HEK293 (cell line): Measurements from ENCODE around the gene HASPIN.

Experiments used
- KLF16 ChIP-seq: fragments of 450-650 bp; formaldehyde crosslinking; IDR thresholded peaks from 2 replicates; pipeline ENCODE4 v1.5.1; 2017; ENCODE audit warnings: missing biosample characterization, missing genetic modification characterization
- REST ChIP-seq: fragments of 450-650 bp; formaldehyde crosslinking; IDR thresholded peaks from 2 replicates; pipeline ENCODE4 v1.5.1; 2016; ENCODE audit warnings: missing biosample characterization, missing genetic modification characterization
- SETDB1 ChIP-seq: IDR thresholded peaks from one replicate; pipeline ENCODE4 v1.6.1; 2017; ENCODE audit warnings: mild to moderate bottlenecking, low read length, moderate library complexity, mixed read lengths; ENCODE audit not compliant: insufficient read length
- TSHZ1 ChIP-seq: fragments of 450-650 bp; formaldehyde crosslinking; IDR thresholded peaks from 2 replicates; pipeline ENCODE4 v1.5.1; 2016; ENCODE audit warnings: missing biosample characterization, missing genetic modification characterization, borderline replicate concordance
- ZBTB17 ChIP-seq: fragments of 450-650 bp; formaldehyde crosslinking; IDR thresholded peaks from 2 replicates; pipeline ENCODE4 v1.5.1; 2016; ENCODE audit warnings: missing biosample characterization, missing genetic modification characterization
- ZBTB44 ChIP-seq: fragments of 450-650 bp; IDR thresholded peaks from 2 replicates; pipeline ENCODE4 v1.5.1; 2018; ENCODE audit warnings: missing biosample characterization, mild to moderate bottlenecking, missing genetic modification characterization
- ZNF121 ChIP-seq: fragments of 450-650 bp; formaldehyde crosslinking; IDR thresholded peaks from 2 replicates; pipeline ENCODE4 v1.5.1; 2016; ENCODE audit warnings: missing biosample characterization, missing genetic modification characterization
- ZNF155 ChIP-seq: fragments of 450-650 bp; formaldehyde crosslinking; IDR thresholded peaks from 2 replicates; pipeline ENCODE4 v1.5.1; 2016; ENCODE audit warnings: missing biosample characterization, missing genetic modification characterization
- ZNF16 ChIP-seq: fragments of 450-650 bp; formaldehyde crosslinking; IDR thresholded peaks from 2 replicates; pipeline ENCODE4 v1.5.1; 2016; ENCODE audit warnings: low read depth, missing biosample characterization, missing genetic modification characterization
- ZNF18 ChIP-seq: fragments of 450-650 bp; formaldehyde crosslinking; IDR thresholded peaks from 2 replicates; pipeline ENCODE4 v1.5.1; 2016; ENCODE audit warnings: missing biosample characterization, missing genetic modification characterization
- ZNF2 ChIP-seq: fragments of 450-650 bp; formaldehyde crosslinking; IDR thresholded peaks from 2 replicates; pipeline ENCODE4 v1.5.1; 2016; ENCODE audit warnings: missing biosample characterization, missing genetic modification characterization
- ZNF274 ChIP-seq, 2 experiments: fragments of 200-500 bp in 1 of 2; fragments of 450-650 bp in 1 of 2; sonication (Bioruptor generic) in 1 of 2; formaldehyde crosslinking in 1 of 2; IDR thresholded peaks; 2 replicates each; pipeline versions ENCODE4 v1.5.1 to v1.6.1; 2014 to 2016; ENCODE audit warnings: borderline replicate concordance in 1 of 2, inconsistent platforms in 1 of 2, low read length in 1 of 2, missing biosample characterization in 1 of 2, missing genetic modification characterization in 1 of 2
- ZNF350 ChIP-seq: fragments of 450-650 bp; formaldehyde crosslinking; IDR thresholded peaks from 2 replicates; pipeline ENCODE4 v1.5.0; 2017; ENCODE audit warnings: missing biosample characterization, mild to moderate bottlenecking, missing genetic modification characterization
- ZNF362 ChIP-seq: fragments of 450-650 bp; formaldehyde crosslinking; IDR thresholded peaks from 2 replicates; pipeline ENCODE4 v1.5.1; 2016; ENCODE audit warnings: missing biosample characterization, missing genetic modification characterization
- ZNF404 ChIP-seq: fragments of 450-650 bp; formaldehyde crosslinking; IDR thresholded peaks from 2 replicates; pipeline ENCODE4 v1.5.1; 2017; ENCODE audit warnings: missing biosample characterization, missing genetic modification characterization
- ZNF449 ChIP-seq: fragments of 450-650 bp; formaldehyde crosslinking; IDR thresholded peaks from 2 replicates; pipeline ENCODE4 v1.5.1; 2017; ENCODE audit warnings: missing biosample characterization, mild to moderate bottlenecking, missing genetic modification characterization, moderate library complexity
- ZNF48 ChIP-seq: fragments of 450-650 bp; formaldehyde crosslinking; IDR thresholded peaks from 2 replicates; pipeline ENCODE4 v1.5.1; 2016; ENCODE audit warnings: missing biosample characterization, missing genetic modification characterization
- ZNF514 ChIP-seq: fragments of 450-650 bp; formaldehyde crosslinking; IDR thresholded peaks from 2 replicates; pipeline ENCODE4 v1.5.1; 2016; ENCODE audit warnings: missing biosample characterization, missing genetic modification characterization
- ZNF561 ChIP-seq: fragments of 450-650 bp; IDR thresholded peaks from 2 replicates; pipeline ENCODE4 v1.5.1; 2018; ENCODE audit warnings: missing biosample characterization, missing genetic modification characterization, borderline replicate concordance
- ZNF571 ChIP-seq: fragments of 450-650 bp; formaldehyde crosslinking; IDR thresholded peaks from 2 replicates; pipeline ENCODE4 v1.5.0; 2017; ENCODE audit warnings: missing biosample characterization, missing genetic modification characterization
- ZNF645 ChIP-seq: fragments of 450-650 bp; formaldehyde crosslinking; IDR thresholded peaks from 2 replicates; pipeline ENCODE4; 2016; ENCODE audit warnings: missing biosample characterization, missing genetic modification characterization
- ZNF654 ChIP-seq: fragments of 450-650 bp; formaldehyde crosslinking; IDR thresholded peaks from 2 replicates; pipeline ENCODE4 v1.5.1; 2016; ENCODE audit warnings: low read depth, missing biosample characterization, missing genetic modification characterization
- ZNF660 ChIP-seq: fragments of 450-650 bp; IDR thresholded peaks from 2 replicates; pipeline ENCODE4 v1.5.1; 2018; ENCODE audit warnings: missing biosample characterization, mild to moderate bottlenecking, missing genetic modification characterization
- ZSCAN16 ChIP-seq: fragments of 450-650 bp; formaldehyde crosslinking; IDR thresholded peaks from 2 replicates; pipeline ENCODE4 v1.5.1; 2016; ENCODE audit warnings: missing biosample characterization, missing genetic modification characterization

Gene HASPIN

GRCh38 chr17:3723556-3724377 lies at the start of gene HASPIN (continued):
- TF ChIP-seq ZNF571 (tag by site-specific recombination), result no peak
- TF ChIP-seq ZNF514 (tag by site-specific recombination), result no peak
- no peak for TF ChIP-seq ZNF404 (tag by site-specific recombination)
- TF ChIP-seq ZNF350 (tag by site-specific recombination), result no peak
- TF ChIP-seq TSHZ1, result 0 out of 2 replicates have a peak, but pooled peaks have one; percentile 25
- no peak for TF ChIP-seq ZNF48 (tag by site-specific recombination)
- 0 out of 2 replicates have a peak, but pooled peaks have one; percentile 35 for TF ChIP-seq ZSCAN16 (tag by site-specific recombination)
- TF ChIP-seq ZNF16 (tag by site-specific recombination), result no peak
- peak; percentile 73; the same call in 1 of the 2 replicates for TF ChIP-seq ZNF2 (tag by site-specific recombination)
- TF ChIP-seq ZNF121 (tag by site-specific recombination), result no peak
- TF ChIP-seq ZNF645 (tag by site-specific recombination), result no peak
- TF ChIP-seq KLF16 (tag by site-specific recombination), result peak; percentile 81
- TF ChIP-seq ZNF449, result no peak
- peak; percentile 23; the same call in 1 of the 2 replicates for TF ChIP-seq ZBTB44 (tag by site-specific recombination)
- TF ChIP-seq ZNF274 (IDR thresholded peaks at IDR 0.05; ENCODE audit: low read length), result no peak
- TF ChIP-seq ZNF274 (tag by site-specific recombination; IDR thresholded peaks at IDR 0.05; ENCODE audit: borderline replicate concordance), result no peak
- no peak for TF ChIP-seq REST (tag by site-specific recombination)
- TF ChIP-seq SETDB1, result no peak
- no peak for TF ChIP-seq ZNF18 (tag by site-specific recombination)
- no peak for TF ChIP-seq ZNF155 (tag by site-specific recombination)
- peak; percentile 56 for TF ChIP-seq ZBTB17
- TF ChIP-seq ZNF654 (tag by site-specific recombination), result no peak
- peak; percentile 56 for TF ChIP-seq ZNF561 (tag by site-specific recombination)
- TF ChIP-seq ZNF362 (tag by site-specific recombination), result no peak
- TF ChIP-seq ZNF660, result peak; percentile 28; the same call in 1 of the 2 replicates
